Gastroesophageal sphincter (tissue), 3 donors: ENCODE data around the gene HMG20B.

ENCODE experiments used
- POLR2A ChIP-seq, 2 donors: fragments of 450-650 bp; IDR thresholded peaks; one replicate each; pipeline ENCODE4 v1.6.1; 2017; ENCODE audit warnings: antibody characterized with exemption in 2 of 2, mild to moderate bottlenecking in 2 of 2, moderate library complexity in 1 of 2
- POLR2AphosphoS5 ChIP-seq: sonication (generic); formaldehyde crosslinking; IDR thresholded peaks from one replicate; pipeline ENCODE4 v1.6.1; 2017; ENCODE audit warnings: antibody characterized with exemption
- TF ChIP-seq, protein P1 (sequence below), 4 experiments: fragments of 200-600 bp in 2 of 4; fragments of 450-650 bp in 2 of 4; sonication (generic) in 1 of 4; IDR thresholded peaks; one replicate each; pipeline ENCODE4 v1.5.1; 2017 to 2019; ENCODE audit warnings: antibody characterized with exemption in 4 of 4, mild to moderate bottlenecking in 2 of 4, moderate library complexity in 2 of 4

DNA sequence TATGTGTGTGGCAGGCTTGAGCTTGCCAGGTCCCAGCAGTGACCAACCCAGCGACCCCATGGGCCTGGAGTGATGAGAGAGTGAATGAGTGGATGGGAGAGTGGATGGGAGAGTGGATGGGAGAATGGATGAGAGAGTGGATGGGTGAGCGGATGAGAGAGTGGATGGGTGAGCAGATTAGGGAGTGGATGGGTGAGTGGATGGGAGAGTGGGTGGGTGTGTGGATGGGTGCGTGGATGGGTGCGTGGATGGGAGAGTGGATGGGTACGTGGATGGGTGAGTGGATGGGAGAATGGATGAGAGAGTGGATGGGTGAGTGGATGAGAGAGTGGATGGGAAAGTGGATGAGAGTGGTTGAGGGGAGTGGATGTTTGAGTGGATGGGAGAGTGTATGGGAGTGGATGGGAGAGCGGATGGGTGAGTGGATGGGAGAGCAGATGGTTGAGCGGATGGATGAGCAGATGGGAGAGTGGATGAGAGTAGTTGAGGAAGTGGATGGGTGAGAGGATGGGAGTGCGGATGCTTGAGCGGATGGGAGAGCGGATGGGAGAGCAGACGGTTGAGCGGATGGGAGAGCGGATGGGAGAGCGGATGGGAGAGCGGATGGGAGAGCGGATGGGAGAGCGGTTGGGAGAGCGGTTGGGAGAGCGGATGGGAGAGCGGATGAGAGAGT lies 44.1 kb upstream of the HMG20B start:
- TF ChIP-seq, protein P1, sequence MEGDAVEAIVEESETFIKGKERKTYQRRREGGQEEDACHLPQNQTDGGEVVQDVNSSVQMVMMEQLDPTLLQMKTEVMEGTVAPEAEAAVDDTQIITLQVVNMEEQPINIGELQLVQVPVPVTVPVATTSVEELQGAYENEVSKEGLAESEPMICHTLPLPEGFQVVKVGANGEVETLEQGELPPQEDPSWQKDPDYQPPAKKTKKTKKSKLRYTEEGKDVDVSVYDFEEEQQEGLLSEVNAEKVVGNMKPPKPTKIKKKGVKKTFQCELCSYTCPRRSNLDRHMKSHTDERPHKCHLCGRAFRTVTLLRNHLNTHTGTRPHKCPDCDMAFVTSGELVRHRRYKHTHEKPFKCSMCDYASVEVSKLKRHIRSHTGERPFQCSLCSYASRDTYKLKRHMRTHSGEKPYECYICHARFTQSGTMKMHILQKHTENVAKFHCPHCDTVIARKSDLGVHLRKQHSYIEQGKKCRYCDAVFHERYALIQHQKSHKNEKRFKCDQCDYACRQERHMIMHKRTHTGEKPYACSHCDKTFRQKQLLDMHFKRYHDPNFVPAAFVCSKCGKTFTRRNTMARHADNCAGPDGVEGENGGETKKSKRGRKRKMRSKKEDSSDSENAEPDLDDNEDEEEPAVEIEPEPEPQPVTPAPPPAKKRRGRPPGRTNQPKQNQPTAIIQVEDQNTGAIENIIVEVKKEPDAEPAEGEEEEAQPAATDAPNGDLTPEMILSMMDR (IDR thresholded peaks at IDR 0.05) = no peak
- TF ChIP-seq POLR2A (IDR thresholded peaks at IDR 0.05) (no peak), POLR2AphosphoS5 (no peak)
